ENCODE data around the gene IL5.

DNA sequence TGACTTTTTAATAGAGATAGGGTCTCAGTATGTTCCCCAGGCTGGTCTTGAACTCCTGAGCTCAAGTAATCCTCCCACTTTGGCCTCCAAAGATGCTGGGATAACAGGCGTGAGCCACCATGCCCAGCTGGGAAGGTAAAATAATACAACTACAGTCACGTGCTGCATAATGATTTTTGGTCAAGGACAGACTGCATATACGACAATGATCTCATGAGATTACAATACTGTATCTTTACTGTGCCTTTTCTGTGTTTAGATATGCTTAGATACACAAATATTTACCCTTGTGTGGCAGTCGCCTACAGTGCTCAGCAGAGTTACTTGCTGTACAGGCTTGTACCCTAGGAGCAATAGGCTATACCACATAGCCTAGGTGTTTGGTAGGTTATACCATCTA lies 38.6 kb downstream of the IL5 start:
- TF ChIP-seq CTCF (conservative IDR thresholded peaks at IDR 0.05; ENCODE audit: low read length) (no peak), EZH2phosphoT487 (IDR thresholded peaks at IDR 0.05; ENCODE audit: borderline replicate concordance, low read depth, low read length) (no peak)
